ENCODE results near the gene TK2.

TK2 gene

DNA sequence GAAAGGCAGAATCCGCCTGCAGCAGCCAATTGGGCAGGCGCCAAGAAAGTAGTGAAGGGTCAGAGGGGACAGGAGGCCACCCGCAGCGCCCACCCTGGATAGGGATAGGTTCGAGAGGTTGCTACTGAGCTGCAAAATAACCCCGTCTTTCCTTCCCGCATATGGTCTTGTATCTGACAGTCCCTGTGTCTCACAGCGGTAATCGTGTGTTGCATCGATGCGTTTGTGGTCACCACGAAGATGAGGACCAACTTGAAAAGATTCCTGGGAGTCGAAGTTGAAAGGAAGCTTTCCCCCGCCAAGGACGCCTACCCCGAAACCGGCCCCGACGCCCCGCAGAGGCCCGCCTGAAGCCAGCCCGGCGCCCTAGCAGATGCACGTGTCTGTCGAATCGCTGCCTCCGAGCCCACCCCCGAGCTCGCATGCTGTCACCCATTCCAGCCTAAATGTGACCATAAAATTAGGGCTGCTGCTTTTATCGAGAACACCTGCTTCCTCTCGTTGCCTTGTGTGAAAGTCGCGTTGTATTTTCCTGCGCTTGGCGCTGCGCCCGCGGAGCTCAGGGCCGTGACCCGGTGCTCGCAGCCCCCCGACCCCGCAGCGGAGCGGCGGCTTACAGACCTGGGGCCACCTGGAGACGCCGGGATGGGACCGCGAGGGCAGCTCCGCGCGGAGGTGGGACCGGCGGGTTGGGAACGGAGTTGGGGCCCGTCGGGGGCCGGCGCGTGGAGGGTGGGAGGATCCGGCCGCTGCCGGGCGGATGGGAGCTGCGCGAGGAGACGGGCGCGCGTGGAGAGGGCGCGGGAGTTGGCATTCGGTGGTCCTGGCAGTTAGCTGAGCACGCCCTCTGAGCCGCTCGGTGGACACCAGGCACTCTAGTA is 29.0 kb upstream of the TK2 start, which contains the start of gene CMTM2:
Gene CMTM2, plus strand, starts transcription at position 813 of the 881 bp plus-strand sequence. CDS start 145 bp downstream, outside the sequence.
- TF ChIP-seq, protein P1, sequence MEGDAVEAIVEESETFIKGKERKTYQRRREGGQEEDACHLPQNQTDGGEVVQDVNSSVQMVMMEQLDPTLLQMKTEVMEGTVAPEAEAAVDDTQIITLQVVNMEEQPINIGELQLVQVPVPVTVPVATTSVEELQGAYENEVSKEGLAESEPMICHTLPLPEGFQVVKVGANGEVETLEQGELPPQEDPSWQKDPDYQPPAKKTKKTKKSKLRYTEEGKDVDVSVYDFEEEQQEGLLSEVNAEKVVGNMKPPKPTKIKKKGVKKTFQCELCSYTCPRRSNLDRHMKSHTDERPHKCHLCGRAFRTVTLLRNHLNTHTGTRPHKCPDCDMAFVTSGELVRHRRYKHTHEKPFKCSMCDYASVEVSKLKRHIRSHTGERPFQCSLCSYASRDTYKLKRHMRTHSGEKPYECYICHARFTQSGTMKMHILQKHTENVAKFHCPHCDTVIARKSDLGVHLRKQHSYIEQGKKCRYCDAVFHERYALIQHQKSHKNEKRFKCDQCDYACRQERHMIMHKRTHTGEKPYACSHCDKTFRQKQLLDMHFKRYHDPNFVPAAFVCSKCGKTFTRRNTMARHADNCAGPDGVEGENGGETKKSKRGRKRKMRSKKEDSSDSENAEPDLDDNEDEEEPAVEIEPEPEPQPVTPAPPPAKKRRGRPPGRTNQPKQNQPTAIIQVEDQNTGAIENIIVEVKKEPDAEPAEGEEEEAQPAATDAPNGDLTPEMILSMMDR (IDR thresholded peaks at IDR 0.05) = no peak

DNA sequence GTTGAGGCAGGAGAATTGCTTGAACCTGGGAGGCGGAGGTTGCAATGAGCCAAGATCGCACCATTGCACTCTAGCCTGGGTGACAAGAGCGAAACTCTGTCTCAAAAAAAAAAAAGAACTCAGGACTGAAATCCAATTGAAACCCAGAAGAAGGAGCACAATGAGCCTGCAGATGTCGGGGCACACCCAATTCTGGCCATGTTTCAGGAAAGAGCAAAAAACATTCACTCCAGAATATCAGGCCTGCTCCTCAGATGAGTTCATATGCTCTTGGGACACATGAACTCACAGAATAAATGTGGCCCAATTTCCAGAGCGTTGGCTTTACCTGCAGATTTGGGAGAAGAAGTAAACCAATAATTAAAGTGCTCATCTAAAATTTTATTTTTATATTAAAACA is 26.4 kb upstream of the TK2 start:
- TF ChIP-seq, protein P1 (IDR thresholded peaks at IDR 0.05) = no peak

- TF ChIP-seq, protein P1 (IDR thresholded peaks at IDR 0.05) = no peak
Measured at GRCh38 chr16:66575060-66575459, 25.1 kb upstream of the TK2 start.

DNA sequence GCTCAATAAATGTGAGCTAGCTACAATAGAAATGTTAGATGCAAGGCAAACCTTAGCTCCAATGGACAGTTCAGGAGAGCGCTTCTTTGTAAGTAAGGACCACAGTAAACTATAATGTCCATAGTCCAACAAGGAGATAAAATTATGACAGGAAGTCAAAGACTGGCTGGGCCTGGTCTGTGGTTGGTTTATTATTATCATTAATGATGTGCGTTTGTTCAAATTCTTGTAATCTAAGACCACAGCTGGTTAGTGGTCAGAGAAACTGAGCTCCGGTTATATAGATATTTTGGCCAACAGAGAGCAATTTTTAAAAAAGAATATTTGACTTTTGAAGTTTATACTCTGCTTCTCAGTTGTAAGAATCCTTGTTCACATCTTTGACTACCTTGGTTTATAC is 24.6 kb upstream of the TK2 start:
- TF ChIP-seq, protein P1 (IDR thresholded peaks at IDR 0.05) = no peak

- TF ChIP-seq, protein P1 (IDR thresholded peaks at IDR 0.05) = no peak
Measured at GRCh38 chr16:66574081-66574480, 24.2 kb upstream of the TK2 start.

DNA sequence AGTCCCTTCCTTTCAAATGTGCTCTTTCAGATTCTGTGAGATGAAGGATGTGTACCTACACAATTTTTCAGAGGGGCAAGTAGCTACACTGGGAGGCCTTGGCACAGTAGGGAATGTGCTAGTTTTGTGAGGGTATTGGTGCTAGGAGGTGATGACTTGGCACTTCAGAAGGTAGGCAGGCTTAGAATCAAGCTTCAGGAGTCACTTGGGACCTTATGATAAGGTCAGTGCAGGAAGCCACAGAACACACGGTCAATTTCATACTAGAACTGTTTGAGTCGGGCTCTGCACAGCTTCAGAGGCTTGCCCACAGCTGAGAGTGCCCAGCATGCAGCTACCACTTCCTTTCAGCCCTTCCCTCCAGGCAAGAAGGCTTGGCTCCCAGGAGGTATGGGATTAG is 22.4 kb upstream of the TK2 start:
- TF ChIP-seq, protein P1 (IDR thresholded peaks at IDR 0.05) = no peak

DNA sequence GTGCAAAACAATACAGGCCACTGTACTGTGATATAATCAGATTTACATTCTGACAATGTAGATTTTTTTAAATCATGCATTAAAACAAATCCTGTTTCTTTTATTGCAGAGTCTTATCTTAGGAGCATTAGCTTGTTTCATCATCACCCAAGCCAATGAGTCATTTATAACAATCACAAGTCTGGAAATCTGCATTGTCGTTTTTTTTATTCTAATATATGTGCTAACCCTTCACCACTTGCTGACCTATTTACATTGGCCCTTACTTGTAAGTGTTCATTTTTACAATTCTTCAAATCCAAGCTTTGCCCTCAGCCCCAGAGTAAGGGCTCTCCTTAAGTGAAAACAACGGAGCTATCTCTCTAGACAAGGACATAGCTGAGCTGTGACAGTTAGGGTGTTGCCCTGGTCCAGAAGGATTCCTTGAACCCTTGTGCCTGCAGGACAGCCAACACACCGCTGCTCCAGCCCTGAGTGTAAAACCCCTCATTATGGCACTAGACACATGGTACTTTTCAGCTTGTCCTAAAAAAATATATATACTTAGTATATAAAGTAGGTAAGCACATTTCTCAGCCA is 20.0 kb upstream of the TK2 start:
- TF ChIP-seq, protein P1 (IDR thresholded peaks at IDR 0.05) = no peak
